SHP77 (cell line): ENCODE data around the gene TNPO3.

Experiments used
- DNase-seq, 2 experiments: peaks; one replicate each; lab custom pipeline; 2025; lab: John Stamatoyannopoulos, UW

The TNPO3 gene

GRCh38 chr7:129054438-129055293, at the start of gene TNPO3:
TNPO3 (minus strand) TSS chr7:129055111; CDS start chr7:129054770, 341 bp downstream.
- DNase-seq = peak; percentile 88 to 91

DNA sequence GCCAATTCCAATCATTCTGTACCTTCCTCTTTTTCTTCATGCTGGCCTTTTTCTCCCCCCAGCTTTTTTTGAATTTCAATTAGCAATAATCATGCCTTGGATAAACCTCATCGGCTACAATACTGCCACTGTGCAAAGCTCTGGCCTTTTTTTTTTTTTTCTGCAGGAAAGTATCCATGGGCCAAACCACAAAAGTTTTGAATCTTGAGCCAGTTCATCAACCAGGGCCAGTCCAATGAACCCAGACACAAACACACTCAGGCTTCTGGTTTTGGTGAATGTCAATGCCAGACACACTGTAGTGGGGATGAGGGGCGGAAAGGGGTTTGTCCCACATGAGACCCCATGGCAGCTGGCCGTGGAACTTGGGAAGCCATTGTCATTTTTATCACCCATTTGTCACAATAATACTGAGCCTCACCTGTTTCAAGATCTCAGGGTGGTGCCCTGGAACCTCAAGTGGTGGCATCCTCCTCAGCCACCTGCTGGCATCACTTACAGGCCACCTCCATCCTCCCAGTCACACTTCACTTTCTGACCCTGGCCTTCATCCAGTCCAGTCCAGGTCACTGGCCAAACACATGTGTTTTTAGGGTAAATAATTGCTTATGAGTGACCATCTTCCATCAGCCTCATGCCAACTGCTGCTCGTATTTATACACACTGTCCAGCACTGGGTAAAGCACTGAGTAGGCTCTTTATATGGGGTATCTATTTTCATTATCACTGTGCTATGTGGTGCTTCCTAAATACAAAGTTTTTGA, 48.8 kb upstream of the TNPO3 start:
- DNase-seq = no peak

- no peak for DNase-seq
These were observed 46.8 kb upstream of the TNPO3 start for GRCh38 chr7:129101746-129102145.

- DNase-seq = no peak
These were observed 45.9 kb upstream of the TNPO3 start for GRCh38 chr7:129100827-129101166.

GRCh38 chr7:129098409-129099084, 43.6 kb upstream of the TNPO3 start:
- DNase-seq = no peak

DNA sequence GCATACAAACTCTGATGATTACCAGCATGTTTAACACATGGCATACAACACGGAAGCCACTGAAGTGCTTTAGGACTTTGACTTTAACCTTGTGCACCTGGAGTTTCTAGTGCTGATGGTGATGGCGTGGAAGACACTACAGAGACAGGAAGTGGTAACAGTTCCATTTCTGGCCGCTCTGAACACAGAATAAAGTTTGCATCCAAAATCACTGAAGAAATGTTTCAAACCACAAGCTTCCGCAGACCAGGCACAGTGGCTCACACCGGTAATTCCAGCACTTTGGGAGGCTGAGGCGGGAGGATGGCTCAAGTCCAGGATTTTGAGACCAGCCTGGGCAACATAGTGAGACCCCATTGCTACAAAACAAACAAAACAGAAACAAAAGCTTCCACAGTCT, 40.3 kb upstream of the TNPO3 start:
- DNase-seq = no peak

- DNase-seq = no peak
These were observed 39.6 kb upstream of the TNPO3 start for GRCh38 chr7:129094501-129094900.

DNA sequence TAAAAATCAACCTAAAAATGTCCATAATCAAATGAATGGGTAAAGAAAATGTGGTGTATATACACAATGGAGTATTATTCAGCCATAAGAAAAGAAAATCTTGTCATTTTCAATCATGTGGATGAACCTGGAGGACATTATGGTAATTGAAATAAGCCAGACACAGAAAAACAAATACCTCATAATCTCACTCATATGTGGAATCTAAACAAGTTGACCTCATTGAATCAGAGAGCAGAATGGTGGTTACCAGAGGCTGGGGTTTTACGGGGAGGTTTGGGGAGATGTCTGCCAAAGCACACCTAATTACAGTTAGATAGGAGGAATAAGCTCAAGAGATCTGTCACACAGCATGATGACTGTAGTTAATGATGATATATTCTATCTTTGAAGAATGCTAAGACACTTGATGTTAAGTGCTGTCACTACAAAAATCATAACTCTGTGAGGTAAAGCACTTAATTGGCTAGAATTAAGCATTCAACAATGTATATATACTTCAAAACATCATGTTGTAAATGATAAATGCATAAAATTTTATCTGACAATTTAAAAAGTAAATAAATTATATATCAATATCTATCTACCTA, 39.1 kb upstream of the TNPO3 start:
- no peak for DNase-seq

DNA sequence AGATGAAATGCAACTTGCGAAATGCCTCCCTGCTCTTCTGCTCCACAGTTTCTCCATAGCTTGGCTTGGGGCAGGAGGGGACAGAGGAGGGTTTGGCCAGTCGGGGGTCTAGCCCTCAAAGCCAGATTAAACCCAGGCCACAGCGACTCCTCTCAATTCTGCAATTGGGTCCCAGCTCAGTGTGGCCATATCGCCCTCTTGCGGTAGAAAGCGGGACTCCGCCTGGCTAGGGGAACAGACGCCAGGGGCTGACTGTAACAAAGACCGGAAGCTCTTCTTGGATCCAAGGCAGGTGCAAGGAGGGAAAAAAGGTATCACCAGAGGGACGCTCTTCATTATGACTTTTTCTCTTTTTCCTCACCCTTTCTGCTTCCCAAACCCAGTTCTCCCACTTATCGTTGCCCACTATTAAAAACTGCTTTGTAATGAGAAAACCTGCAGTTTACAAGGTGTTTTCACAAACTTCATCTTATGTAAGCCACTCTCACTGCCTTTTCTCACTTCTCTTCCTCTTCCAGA, 36.6 kb upstream of the TNPO3 start:
- DNase-seq = peak; percentile 69 to 70

- no peak for DNase-seq
These were observed 35.5 kb upstream of the TNPO3 start for GRCh38 chr7:129090300-129090907.

- DNase-seq = no peak
These were observed 34.8 kb upstream of the TNPO3 start for GRCh38 chr7:129089521-129090212.

DNA sequence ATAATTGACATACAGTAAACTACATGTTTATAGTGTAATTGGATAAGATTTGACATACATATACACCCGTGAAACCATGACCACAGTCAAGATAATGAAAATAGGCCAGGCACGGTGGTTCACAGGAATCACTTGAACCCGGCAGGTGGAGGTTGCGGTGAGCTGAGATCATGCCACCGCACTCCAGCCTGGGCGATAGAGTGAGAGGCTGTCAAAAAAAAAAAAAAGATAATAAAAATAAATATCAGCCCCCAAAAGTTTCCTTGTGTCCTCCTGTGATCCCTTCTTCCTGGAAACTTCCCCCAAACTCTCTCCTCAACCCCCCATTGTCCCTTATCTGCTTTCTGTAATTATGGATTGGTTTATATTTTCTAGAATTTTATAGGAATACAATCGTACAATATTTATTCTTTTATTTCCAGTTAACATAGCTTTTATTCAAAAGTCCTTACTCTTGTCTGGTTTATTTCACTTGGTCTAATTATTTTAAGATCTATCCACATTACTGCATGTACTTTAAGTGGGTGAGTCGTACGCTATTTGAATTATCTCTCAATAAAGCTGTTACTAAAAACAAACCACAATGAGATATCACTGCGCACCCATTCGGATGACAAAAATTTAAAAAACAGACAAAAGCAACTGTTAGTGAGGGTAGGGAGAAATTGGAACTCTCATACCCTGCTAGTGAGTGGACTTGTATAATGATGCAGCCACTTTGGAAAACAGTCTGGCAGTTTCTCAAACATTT, 30.1 kb upstream of the TNPO3 start:
- no peak for DNase-seq

DNA sequence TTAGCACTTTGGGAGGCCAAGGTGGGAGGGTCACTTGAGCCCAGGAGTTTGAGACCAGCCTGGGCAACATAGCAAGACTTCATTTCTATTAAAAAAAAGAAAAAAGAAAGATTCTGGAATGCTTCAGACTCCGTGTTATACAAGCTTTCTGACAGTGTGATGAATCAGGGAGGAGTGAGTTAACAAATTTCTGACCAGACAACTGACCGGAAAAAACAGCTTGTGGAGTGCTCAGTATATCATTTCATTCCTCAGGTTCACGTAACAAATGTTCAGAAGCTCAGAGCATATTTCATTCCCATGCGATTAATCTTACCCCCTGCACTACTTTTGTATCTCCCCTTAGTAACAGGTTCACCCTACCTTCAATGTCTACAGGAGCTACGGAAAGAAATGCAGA, 28.6 kb upstream of the TNPO3 start:
- DNase-seq = no peak

- DNase-seq = no peak
These were observed 23.5 kb upstream of the TNPO3 start for GRCh38 chr7:129078455-129078854.

GRCh38 chr7:129076886-129077285, 22.0 kb upstream of the TNPO3 start:
- DNase-seq = no peak

GRCh38 chr7:129074994-129075393, 20.1 kb upstream of the TNPO3 start:
- DNase-seq = no peak

- DNase-seq = no peak
These were observed 19.5 kb upstream of the TNPO3 start for GRCh38 chr7:129074361-129074871.

GRCh38 chr7:129073738-129074137, 18.8 kb upstream of the TNPO3 start:
- DNase-seq = no peak

- DNase-seq = no peak
These were observed 18.3 kb upstream of the TNPO3 start for GRCh38 chr7:129073204-129073603.

DNA sequence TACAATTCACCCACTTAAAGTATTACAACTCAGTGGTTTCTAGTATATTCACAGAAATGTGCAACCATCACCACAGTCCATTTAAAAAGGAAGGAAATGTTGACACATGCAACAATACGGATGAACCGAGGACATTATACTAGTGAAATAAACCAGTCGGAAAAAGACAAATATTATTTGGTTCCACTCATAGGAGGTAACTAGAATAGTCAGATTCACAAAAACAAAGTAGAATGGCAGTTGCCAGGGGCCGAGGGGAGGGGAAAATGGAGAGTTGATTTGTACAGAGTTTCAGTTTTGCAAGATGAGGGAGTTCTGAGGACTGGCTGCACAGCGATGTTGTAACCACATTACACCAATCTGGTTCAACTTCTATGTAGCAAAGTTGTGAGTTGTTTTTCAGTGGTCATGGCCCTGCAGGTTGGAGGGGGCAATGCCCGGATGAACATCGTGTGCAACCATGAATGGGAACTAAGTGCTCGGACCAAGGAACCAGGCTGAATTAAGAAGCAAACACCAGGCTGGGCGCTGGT, 17.6 kb upstream of the TNPO3 start:
- DNase-seq = no peak
